HEK293 (cell line): Measurements from ENCODE around the gene DEFB123.

Source experiments
- CTCF ChIA-PET: fragments of 350-600 bp; formaldehyde crosslinking; extraction: SDS; loops from one replicate; lab custom pipeline; 2021; ENCODE audit warnings: antibody characterized with exemption; lab: Yijun Ruan, JAX
- POLR2A ChIA-PET: fragments of 300-600 bp; formaldehyde crosslinking; extraction: SDS; loops from one replicate; lab custom pipeline; 2020; ENCODE audit warnings: antibody characterized with exemption, inconsistent platforms; lab: Yijun Ruan, JAX
- H3K27ac ChIP-seq: fragments of 200-500 bp; sonication (Bioruptor generic); 2 replicates; pipeline ENCODE4 v1.5.1; 2014; ENCODE audit warnings: low read depth, low read length, control low read depth, inconsistent platforms; ENCODE audit errors: extremely low read depth
- H3K36me3 ChIP-seq, 2 experiments: fragments of 200-500 bp in 1 of 2; sonication (Bioruptor generic) in 1 of 2; 1 replicate in 1 of 2; 2 replicates in 1 of 2; pipeline ENCODE4 v1.5.1; 2014 to 2017; ENCODE audit warnings: inconsistent platforms in 2 of 2, low read length in 2 of 2; ENCODE audit not compliant: control insufficient read depth in 2 of 2, insufficient read depth in 1 of 2
- H3K4me1 ChIP-seq: fragments of 200-500 bp; sonication (Bioruptor generic); 2 replicates; pipeline ENCODE4 v1.5.1; 2014; ENCODE audit warnings: mild to moderate bottlenecking, low read length, inconsistent platforms; ENCODE audit not compliant: control insufficient read depth, insufficient read depth
- H3K4me3 ChIP-seq: 2 replicates; pipeline ENCODE4 v1.5.1; 2011; ENCODE audit warnings: low read depth, mild to moderate bottlenecking, control low read depth, low read length, moderate library complexity
- H3K9me3 ChIP-seq: fragments of 200-500 bp; sonication (Bioruptor generic); 2 replicates; pipeline ENCODE4 v1.5.1; 2014; ENCODE audit warnings: low read depth, low read length, inconsistent platforms; ENCODE audit not compliant: control insufficient read depth, insufficient read depth
- ATF2 ChIP-seq: fragments of 450-650 bp; formaldehyde crosslinking; IDR thresholded peaks from 2 replicates; pipeline ENCODE4 v1.5.1; 2016; ENCODE audit warnings: missing biosample characterization, missing genetic modification characterization, low read depth
- HOXD13 ChIP-seq: sonication (generic); formaldehyde crosslinking; IDR thresholded peaks from 2 replicates; pipeline ENCODE4 v1.8.0; 2022; ENCODE audit warnings: missing genetic modification reagents, borderline replicate concordance
- KLF1 ChIP-seq: fragments of 450-650 bp; formaldehyde crosslinking; IDR thresholded peaks from 2 replicates; pipeline ENCODE4 v1.5.1; 2016; ENCODE audit warnings: missing biosample characterization, missing genetic modification characterization
- OVOL3 ChIP-seq: fragments of 450-650 bp; formaldehyde crosslinking; IDR thresholded peaks from 2 replicates; pipeline ENCODE4 v1.5.1; 2016; ENCODE audit warnings: missing biosample characterization, missing genetic modification characterization
- PRDM4 ChIP-seq: fragments of 450-650 bp; formaldehyde crosslinking; IDR thresholded peaks from 2 replicates; pipeline ENCODE4 v1.5.1; 2017; ENCODE audit warnings: missing biosample characterization, missing genetic modification characterization
- ZBTB20 ChIP-seq: fragments of 450-650 bp; formaldehyde crosslinking; IDR thresholded peaks from 2 replicates; pipeline ENCODE4 v1.5.1; 2016; ENCODE audit warnings: missing biosample characterization, missing genetic modification characterization
- ZNF146 ChIP-seq: fragments of 450-650 bp; formaldehyde crosslinking; IDR thresholded peaks from 2 replicates; pipeline ENCODE4 v1.5.1; 2016; ENCODE audit warnings: missing biosample characterization, missing genetic modification characterization
- ZNF169 ChIP-seq: fragments of 450-650 bp; formaldehyde crosslinking; IDR thresholded peaks from 2 replicates; pipeline ENCODE4 v1.5.1; 2016; ENCODE audit warnings: missing biosample characterization, missing genetic modification characterization
- ZNF19 ChIP-seq: fragments of 450-650 bp; formaldehyde crosslinking; IDR thresholded peaks from 2 replicates; pipeline ENCODE4; 2016; ENCODE audit warnings: missing biosample characterization, missing genetic modification characterization, low read depth
- ZNF239 ChIP-seq: fragments of 450-650 bp; formaldehyde crosslinking; IDR thresholded peaks from 2 replicates; pipeline ENCODE4 v1.5.1; 2016; ENCODE audit warnings: missing biosample characterization, missing genetic modification characterization
- ZNF324 ChIP-seq: fragments of 450-650 bp; formaldehyde crosslinking; IDR thresholded peaks from 2 replicates; pipeline ENCODE4 v1.5.1; 2016; ENCODE audit warnings: missing biosample characterization, missing genetic modification characterization
- ZNF529 ChIP-seq: fragments of 450-650 bp; formaldehyde crosslinking; IDR thresholded peaks from 2 replicates; pipeline ENCODE4 v1.5.1; 2017; ENCODE audit warnings: missing genetic modification characterization, missing biosample characterization; ENCODE audit not compliant: insufficient replicate concordance
- ZSCAN16 ChIP-seq: fragments of 450-650 bp; formaldehyde crosslinking; IDR thresholded peaks from 2 replicates; pipeline ENCODE4 v1.5.1; 2016; ENCODE audit warnings: missing biosample characterization, missing genetic modification characterization
- TF ChIP-seq, protein P1 (sequence below): fragments of 450-650 bp; formaldehyde crosslinking; IDR thresholded peaks from 2 replicates; pipeline ENCODE4 v1.5.1; 2016; ENCODE audit warnings: missing biosample characterization, missing genetic modification characterization

The DEFB123 gene

GRCh38 chr20:31410011-31410410 lies 30.4 kb upstream of the DEFB123 start:
- H3K4me1 ChIP-seq, result no peaks in the 10 kb centered on the region
- no peak overlapping the region for H3K27ac ChIP-seq
- ChIA-PET POLR2A (no interaction called here), CTCF (no interaction called here)
- TF ChIP-seq ZNF146 (tag by site-specific recombination) (peak; percentile 59; the same call in 1 of the 2 replicates), KLF1 (tag by site-specific recombination) (no peak)
- H3K9me3 ChIP-seq, result no peaks in the 10 kb centered on the region
- H3K4me3 ChIP-seq, result no peak overlapping the region
- no peaks in the 10 kb centered on the region for H3K36me3 ChIP-seq

GRCh38 chr20:31414381-31414780 lies 26.1 kb upstream of the DEFB123 start:
- no peaks in the 10 kb centered on the region for H3K9me3 ChIP-seq
- ChIA-PET POLR2A (no interaction called here), CTCF (interaction anchor here (0.6 to 3.4 kb wide), 5 partner anchors 9 to 190 kb away, joined by 3 to 53 read pairs (median 5); partner anchors contain the start of gene ID1)

DNA sequence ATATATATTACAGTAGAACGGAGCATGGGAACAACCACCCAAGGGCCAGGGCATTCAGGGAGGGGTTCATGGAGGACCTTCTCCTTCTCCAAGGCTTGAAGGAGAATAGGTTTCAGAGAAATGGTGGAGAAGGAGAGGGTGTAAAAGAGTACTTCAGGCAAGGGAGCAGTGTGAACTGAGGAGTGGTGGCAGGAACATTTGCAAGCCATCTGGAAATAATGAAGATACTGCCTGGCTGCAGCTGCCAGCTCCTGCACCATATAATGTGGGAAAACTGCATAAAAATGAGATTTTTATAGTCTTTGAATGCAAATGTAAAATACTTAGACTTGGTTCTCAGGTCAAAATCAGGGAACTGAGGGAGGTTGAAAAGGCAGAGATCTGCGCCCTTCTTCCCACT lies 24.8 kb upstream of the DEFB123 start:
- POLR2A ChIA-PET, result no interaction called here
- Histone ChIP-seq H3K36me3 (no peaks in the 10 kb centered on the region), H3K27ac (no peak overlapping the region), H3K4me3 (no peak overlapping the region), H3K4me1 (no peaks in the 10 kb centered on the region), H3K9me3 (no peaks in the 10 kb centered on the region)
- CTCF ChIA-PET, result no interaction called here
- TF ChIP-seq ZNF19 (no peak), ZNF529 (tag by site-specific recombination) (no peak), PRDM4 (tag by site-specific recombination) (no peak), ZNF324 (no peak), ZNF239 (tag by site-specific recombination) (no peak), HOXD13 (CRISPR knock-in tag) (no peak)

More at GRCh38 chr20:31414381-31414780, 26.1 kb upstream of the DEFB123 start:
- no peak overlapping the region for H3K27ac ChIP-seq
- H3K36me3 ChIP-seq, result no peaks in the 10 kb centered on the region
- no peaks in the 10 kb centered on the region for H3K4me1 ChIP-seq
- no peak overlapping the region for H3K4me3 ChIP-seq
- TF ChIP-seq ZSCAN16 (tag by site-specific recombination), result no peak
- TF ChIP-seq ATF2 (tag by site-specific recombination), result no peak
- TF ChIP-seq, protein P1, sequence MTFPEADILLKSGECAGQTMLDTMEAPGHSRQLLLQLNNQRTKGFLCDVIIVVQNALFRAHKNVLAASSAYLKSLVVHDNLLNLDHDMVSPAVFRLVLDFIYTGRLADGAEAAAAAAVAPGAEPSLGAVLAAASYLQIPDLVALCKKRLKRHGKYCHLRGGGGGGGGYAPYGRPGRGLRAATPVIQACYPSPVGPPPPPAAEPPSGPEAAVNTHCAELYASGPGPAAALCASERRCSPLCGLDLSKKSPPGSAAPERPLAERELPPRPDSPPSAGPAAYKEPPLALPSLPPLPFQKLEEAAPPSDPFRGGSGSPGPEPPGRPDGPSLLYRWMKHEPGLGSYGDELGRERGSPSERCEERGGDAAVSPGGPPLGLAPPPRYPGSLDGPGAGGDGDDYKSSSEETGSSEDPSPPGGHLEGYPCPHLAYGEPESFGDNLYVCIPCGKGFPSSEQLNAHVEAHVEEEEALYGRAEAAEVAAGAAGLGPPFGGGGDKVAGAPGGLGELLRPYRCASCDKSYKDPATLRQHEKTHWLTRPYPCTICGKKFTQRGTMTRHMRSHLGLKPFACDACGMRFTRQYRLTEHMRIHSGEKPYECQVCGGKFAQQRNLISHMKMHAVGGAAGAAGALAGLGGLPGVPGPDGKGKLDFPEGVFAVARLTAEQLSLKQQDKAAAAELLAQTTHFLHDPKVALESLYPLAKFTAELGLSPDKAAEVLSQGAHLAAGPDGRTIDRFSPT (tag by site-specific recombination), result no peak
- TF ChIP-seq ZNF169, result no peak
- no peak for TF ChIP-seq OVOL3 (tag by site-specific recombination)
- TF ChIP-seq ZBTB20 (tag by site-specific recombination), result no peak
- TF ChIP-seq, all 188 proteins: peak for 0
